NOMO-1 treated with dmso at 0.1 percent for 144 hours (cell line): ENCODE results near the gene SYNGR4.
"Not testable (repeated sequence)": the region's sequence is repeated elsewhere in the genome, so short reads cannot be mapped to it uniquely, and the experiment has no call there.

Source experiments
- DNase-seq: peaks from one replicate; lab custom pipeline; 2025; ENCODE audit not compliant: unreplicated experiment; lab: John Stamatoyannopoulos, UW

Gene SYNGR4

GRCh38 chr19:48363810-48364597 lies at the start of gene SYNGR4, which contains the start of gene TMEM143:
Gene SYNGR4, plus strand, starts transcription at chr19:48364367. Its CDS starts 1,476 bp downstream, at chr19:48365843.
Gene TMEM143, minus strand, starts transcription at chr19:48363940. Its CDS starts 20 bp downstream, at chr19:48363920.
- peak; percentile 99 for DNase-seq

DNA sequence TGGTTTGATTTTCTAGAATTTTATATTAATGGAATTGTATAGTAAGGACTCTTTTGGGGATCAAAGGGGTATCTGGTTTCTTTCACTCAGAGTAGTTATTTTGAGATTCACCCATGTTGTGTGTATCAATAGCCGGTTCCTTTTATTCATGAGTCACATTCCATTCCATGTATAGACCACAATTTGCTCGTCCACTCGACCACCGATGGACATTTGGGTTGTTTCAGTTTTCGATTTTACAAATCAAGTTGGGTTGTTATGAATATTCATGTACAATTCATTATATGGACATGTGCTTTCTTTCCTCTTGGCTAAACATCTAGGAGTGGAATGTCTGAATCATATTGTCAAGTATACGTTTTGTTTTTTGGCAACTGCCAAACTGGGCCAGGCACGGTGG lies 48.5 kb upstream of the SYNGR4 start:
- DNase-seq = no peak

DNA sequence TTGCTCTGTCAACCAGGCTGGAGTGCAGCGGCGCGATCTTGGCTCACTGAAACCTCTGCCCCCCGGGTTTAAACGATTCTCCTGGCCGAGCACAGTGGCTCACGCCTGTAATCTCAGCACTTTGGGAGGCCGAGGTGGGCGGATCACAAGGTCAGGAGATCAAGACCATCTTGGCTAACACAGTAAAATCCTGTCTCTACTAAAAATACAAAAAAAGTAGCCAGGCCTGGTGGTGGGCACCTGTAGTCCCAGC lies 46.5 kb upstream of the SYNGR4 start:
- DNase-seq = not testable (repeated sequence)

DNA sequence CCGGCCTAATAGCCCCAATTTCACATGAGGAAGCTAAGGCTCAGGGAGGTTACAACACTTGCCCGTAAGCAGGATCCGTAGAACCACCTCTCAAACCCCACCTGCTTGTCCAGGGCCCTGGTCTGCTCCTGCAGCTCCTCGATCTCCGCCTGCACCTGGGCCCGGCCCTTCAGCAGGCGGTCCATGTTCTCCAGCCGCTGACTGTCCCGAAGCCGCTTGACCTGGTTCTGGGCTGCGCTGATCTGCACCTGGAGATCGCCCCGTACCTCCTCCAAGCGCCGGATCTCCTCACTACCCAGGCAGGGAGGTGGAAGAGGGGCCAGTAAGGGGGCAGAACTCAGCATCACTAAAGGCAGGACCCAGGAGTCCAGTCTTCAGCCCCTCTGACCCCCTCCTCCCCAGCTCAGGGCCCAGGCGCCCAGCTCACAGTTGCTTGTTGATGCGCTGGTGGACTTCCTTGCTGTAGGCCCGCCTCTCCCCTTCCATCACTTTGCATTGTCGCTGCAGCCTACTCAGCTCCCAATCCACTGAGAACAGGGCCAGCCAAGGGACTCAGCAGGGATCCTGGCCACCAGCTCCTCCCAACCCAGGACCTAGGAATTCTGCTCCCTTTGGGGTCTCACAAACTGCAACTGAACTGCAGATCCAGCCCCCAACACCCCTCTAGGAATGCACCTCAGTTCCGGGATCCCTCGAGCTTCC lies 45.7 kb upstream of the SYNGR4 start:
- no peak for DNase-seq

DNA sequence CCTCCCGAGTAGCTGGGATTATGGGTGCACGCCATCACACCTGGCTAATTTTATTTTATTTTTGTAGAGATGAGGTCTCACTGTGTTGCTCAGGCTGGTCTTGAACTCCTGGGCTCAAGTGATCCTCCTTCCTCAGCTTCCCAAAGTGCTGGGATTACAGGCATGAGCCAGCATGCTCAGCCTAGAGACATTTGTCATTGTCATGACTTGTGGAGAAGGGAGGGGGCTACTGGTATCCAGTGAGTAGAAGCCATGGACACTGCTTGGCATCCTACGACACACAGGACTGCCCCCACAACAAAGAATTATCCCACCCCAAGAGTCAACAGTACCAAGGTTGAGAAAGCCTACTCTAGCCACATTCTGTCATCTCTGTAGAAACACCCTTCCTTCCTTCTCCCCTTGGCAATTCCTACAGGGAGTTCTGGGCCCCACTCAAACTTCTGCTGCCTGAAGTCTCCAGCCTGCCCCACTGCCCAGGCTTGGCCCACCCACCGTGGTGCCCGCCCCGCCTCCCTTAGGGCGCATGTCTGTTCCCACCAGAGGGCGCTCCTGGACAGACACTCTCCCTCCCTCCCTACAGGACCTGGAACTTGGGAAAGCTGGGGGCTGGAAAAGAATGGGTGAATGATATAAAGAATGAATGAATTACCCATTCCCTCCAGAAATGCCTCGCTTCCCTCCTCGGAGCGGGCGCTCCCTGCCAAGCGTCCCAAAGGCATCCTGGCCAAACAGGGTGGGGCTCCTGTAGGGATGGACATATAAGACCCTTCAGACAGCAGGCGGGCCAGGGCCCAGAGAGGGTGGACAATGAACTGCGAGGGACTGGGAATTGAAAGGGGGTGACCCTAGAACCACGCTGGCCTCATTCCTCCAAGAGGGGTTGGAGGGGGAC lies 44.3 kb upstream of the SYNGR4 start:
- no peak for DNase-seq

GRCh38 chr19:48321372-48321621 lies 42.9 kb upstream of the SYNGR4 start:
- DNase-seq = peak; percentile 95

- DNase-seq = peak; percentile 97
These were observed 42.3 kb upstream of the SYNGR4 start for GRCh38 chr19:48321622-48322591.

DNA sequence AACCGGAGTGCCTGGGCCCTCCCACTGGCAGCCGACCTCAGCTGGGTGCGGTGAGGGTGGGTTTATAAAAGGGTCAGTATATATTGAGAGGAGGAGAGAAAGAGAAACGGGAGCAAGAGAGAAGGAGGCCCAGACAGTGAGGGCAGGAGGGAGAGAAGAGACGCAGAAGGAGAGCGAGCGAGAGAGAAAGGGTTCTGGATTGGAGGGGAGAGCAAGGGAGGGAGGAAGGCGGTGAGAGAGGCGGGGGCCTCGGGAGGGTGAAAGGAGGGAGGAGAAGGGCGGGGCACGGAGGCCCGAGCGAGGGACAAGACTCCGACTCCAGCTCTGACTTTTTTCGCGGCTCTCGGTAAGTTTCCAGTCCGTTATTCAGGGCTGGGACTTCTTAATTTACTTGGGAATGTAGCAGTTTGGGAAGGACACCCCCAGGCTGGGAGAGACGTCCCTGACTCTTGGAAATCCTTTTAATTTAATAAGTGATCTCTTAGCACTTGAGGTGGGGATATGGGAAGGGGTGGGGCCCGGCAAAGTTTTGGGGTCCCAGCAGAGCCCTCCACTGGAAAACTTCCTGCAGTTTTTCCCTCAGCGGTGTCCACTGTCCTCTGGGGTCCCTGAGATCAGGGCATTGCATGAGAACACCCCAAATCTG lies 38.8 kb upstream of the SYNGR4 start, which contains the start of gene EMP3:
Gene EMP3, plus strand, starts transcription at position 288 of the 646 bp plus-strand sequence. CDS start 1,293 bp downstream, outside the sequence.
- peak; percentile 85 for DNase-seq

GRCh38 chr19:48329167-48329891 lies 34.8 kb upstream of the SYNGR4 start:
- peak; percentile 27 for DNase-seq

DNA sequence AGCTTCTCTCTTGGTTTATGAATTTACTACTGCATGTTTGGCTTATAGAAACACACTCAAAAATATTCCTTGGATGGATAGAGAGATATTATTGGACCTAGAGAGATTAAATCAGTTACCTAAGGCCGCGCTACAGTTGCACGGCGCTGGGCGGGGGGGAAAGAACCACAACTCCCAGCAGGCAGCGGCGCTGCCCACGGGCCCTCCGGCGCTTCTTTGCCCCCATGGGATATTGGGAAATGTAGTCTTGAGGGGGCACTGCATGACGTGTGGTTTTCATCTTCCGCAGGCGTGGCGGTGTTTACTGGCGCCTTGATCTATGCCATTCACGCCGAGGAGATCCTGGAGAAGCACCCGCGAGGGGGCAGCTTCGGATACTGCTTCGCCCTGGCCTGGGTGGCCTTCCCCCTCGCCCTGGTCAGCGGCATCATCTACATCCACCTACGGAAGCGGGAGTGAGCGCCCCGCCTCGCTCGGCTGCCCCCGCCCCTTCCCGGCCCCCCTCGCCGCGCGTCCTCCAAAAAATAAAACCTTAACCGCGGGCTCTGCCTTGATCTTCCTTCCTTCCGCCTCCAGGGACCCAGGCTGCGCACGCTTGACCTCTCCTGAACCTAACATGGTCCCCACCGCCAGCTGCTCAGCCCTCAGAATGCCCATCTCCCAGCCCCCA lies 34.0 kb upstream of the SYNGR4 start:
- peak; percentile 87 for DNase-seq

- DNase-seq = no peak
These were observed 31.9 kb upstream of the SYNGR4 start for GRCh38 chr19:48332351-48332661.

DNA sequence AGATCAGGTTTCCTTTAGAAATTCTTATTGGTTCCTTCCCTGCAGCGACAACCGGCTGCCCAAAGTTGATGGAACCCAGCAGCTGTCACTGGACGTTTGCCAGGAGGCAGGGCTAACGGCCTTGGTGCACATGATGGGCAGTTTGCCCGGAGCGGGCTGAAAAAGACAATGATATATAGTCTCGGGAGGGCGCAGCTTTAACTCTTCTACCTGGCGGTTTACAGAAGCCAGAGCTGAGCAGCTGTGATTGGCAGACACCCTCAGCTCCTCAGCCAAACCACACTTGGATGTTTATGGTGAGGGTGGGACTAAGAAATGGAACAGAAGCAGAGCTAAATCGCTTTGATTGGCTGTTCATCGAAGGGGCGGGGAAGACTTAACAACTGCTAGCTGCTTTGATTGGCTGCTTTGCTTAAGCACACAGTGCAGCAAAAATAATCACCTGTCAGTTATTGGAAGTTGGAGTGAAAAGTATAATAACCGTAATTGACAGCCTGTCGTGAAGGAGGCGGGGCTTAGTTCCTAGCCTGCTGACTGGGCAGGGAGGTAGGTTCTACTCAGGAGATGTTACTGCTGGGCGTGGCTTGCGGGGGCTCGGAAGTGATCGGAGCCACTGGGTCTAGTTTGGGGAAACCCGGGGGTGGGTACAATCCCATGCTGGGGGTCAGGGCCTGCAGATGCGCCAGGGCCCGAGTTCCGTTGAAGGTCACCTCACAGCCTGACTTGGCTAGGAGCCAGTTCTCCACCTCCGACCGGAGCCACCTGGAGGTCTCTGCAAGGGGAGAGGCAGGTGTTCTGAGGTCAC lies 31.3 kb upstream of the SYNGR4 start:
- peak; percentile 99 for DNase-seq

DNA sequence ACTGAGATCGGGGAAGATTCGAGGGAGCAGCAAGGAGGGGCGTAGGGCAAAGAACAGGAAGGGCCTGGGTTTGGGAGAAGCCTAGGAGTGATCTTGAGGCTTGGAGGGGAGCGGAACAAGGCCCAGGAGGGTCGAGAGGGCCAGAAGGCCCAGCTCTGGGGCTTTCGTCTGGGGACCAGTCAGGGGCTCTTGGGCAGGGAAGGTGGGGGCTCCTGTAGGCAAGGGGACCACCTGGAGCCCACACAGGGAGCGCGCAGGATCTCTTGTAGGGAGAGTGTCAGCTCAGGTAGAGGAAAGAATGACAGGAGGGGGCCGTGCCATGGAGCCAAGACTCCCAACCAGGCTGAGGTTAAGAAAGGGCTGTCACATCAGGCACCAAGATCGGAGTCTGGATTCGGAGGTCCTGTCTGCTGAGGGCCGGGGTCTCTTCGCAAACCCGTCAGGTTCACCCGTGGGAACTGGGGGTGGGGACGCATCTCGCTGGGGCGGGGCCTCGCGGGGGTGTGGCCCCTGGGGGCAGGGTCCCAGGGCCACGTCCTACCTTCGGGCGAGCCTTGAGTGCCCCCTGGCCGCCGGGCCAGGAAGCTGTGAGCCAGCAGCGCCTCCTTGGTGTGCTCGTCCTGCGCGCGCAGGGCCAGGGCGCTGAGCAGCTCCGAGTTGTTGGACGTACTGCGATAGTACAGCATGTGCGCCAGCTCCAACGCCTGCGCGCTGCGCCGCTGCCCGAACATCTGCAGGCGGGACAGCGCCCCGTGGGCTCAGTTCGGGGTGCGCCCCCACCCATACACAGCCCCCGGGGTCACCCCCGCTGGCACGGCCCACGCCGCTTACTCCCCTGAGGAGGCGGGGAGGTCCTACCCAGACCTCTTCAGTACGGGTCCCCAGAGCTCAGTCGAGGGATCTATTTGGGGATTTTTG lies 30.4 kb upstream of the SYNGR4 start:
- peak; percentile 90 for DNase-seq

DNA sequence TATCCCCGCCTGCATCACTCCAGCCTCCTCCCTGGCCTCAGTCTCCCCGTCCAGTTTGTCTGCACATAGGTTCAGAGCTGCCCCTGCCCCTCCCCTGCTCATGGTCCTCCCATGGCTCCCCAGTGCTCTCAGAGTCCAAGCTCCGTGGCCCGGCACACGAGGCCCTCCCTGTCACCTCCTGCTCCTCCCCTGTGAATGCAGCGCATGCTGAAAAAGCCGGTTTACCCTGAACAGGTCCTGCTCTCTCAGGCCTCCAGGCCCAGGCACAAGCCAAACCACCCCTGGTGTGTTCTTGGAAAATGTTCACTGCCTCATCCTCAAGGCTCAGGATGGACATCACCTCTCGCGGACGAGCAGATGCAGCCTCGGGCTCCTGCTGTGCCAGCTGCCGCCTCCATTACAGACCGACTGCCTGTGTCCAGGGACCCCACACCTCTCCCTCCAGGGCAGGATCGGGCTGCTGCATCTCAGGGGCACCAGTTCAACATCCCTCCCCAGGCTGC lies 25.9 kb upstream of the SYNGR4 start:
- no peak for DNase-seq

- DNase-seq = no peak
These were observed 25.2 kb upstream of the SYNGR4 start for GRCh38 chr19:48338802-48339503.

GRCh38 chr19:48340995-48341394 lies 23.2 kb upstream of the SYNGR4 start:
- DNase-seq = no peak
